BJ (cell line): ENCODE data around the gene BRF1. TPM values are rescaled to one million over a fixed set of nuclear protein-coding genes. Genes with fewer than 3 reads are reported as not detected.

Experiments
- CTCF ChIA-PET: fragments of 350-600 bp; formaldehyde crosslinking; extraction: SDS; loops from one replicate; lab custom pipeline; 2021; ENCODE audit warnings: antibody characterized with exemption, inconsistent platforms; lab: Yijun Ruan, JAX
- POLR2A ChIA-PET: fragments of 300-600 bp; sonication (Branson Sonifier 250); formaldehyde crosslinking; extraction: SDS; loops from one replicate; lab custom pipeline; 2021; ENCODE audit warnings: antibody characterized with exemption; lab: Charles Lee
- DNase-seq: peaks from one replicate; pipeline ENCODE4 v3.0.0-alpha.2; 2011; ENCODE audit warnings: low read depth
- H3K27me3 ChIP-seq: 2 replicates; pipeline ENCODE4 v1.6.0; 2011; ENCODE audit warnings: low read length; ENCODE audit not compliant: control insufficient read depth, insufficient read depth
- H3K36me3 ChIP-seq: 2 replicates; pipeline ENCODE4 v1.5.1; 2011; ENCODE audit warnings: low read length; ENCODE audit not compliant: control insufficient read depth, insufficient read depth
- H3K4me3 ChIP-seq: 2 replicates; pipeline ENCODE4 v1.5.1; 2011; ENCODE audit warnings: low read depth, mild to moderate bottlenecking, control low read depth, low read length
- CTCF ChIP-seq: IDR thresholded peaks from 2 replicates; pipeline ENCODE4 v1.5.1; 2011; ENCODE audit warnings: low read depth, mild to moderate bottlenecking, control low read depth, inconsistent platforms, low read length, moderate library complexity; ENCODE audit not compliant: insufficient read depth
- polyA plus RNA-seq: library from polyadenylated mRNA; depleted of rRNA; stranded (reverse); fragments of >200 nt; gene quantifications from 2 replicates; pipeline ENCODE4 v1.2.3, GENCODE V29; 2011

The BRF1 gene
- polyA plus RNA-seq, 1 experiment, result 8.2 TPM

- DNase-seq, result no peak
- no peaks in the 10 kb centered on the region for H3K27me3 ChIP-seq
- H3K36me3 ChIP-seq, result peaks cover 11% of the 10 kb centered on the region
- H3K4me3 ChIP-seq, result no peak overlapping the region
- ChIA-PET CTCF (interaction anchor here (0.9 kb wide), 1 partner anchor 96 kb away, joined by 3 read pairs; no protein-coding TSS in a partner anchor), POLR2A (no interaction called here)
- no peak for TF ChIP-seq CTCF
Measured at GRCh38 chr14:105256292-105256960, 44.4 kb downstream of the BRF1 start.

- no peak overlapping the region for H3K4me3 ChIP-seq
- TF ChIP-seq CTCF, result no peak
- ChIA-PET POLR2A (no interaction called here), CTCF (interaction anchor here (0.7 kb wide), 1 partner anchor 97 kb away, joined by 3 read pairs; no protein-coding TSS in a partner anchor)
- DNase-seq, result peak; percentile 10
- no peaks in the 10 kb centered on the region for H3K27me3 ChIP-seq
- H3K36me3 ChIP-seq, result peaks cover 15% of the 10 kb centered on the region
Measured at GRCh38 chr14:105255021-105255507, 45.7 kb downstream of the BRF1 start.

- TF ChIP-seq CTCF, result no peak
- no peak for DNase-seq
- ChIA-PET POLR2A (no interaction called here), CTCF (no interaction called here)
- no peaks in the 10 kb centered on the region for H3K27me3 ChIP-seq
- H3K4me3 ChIP-seq, result no peak overlapping the region
- peaks cover 19% of the 10 kb centered on the region for H3K36me3 ChIP-seq
Measured at GRCh38 chr14:105253329-105253682, 47.5 kb downstream of the BRF1 start.

- H3K36me3 ChIP-seq, result peaks cover 19% of the 10 kb centered on the region
- H3K27me3 ChIP-seq, result no peaks in the 10 kb centered on the region
- POLR2A ChIA-PET, result no interaction called here
- CTCF ChIA-PET, result no interaction called here
- no peak for TF ChIP-seq CTCF
- H3K4me3 ChIP-seq, result no peak overlapping the region
- DNase-seq, result no peak
Measured at GRCh38 chr14:105252552-105253328, 48.1 kb downstream of the BRF1 start.

GRCh38 chr14:105251920-105252319 lies 48.9 kb downstream of the BRF1 start:
- ChIA-PET POLR2A (no interaction called here), CTCF (no interaction called here)
- TF ChIP-seq CTCF, result no peak
- no peaks in the 10 kb centered on the region for H3K27me3 ChIP-seq
- no peak overlapping the region for H3K4me3 ChIP-seq
- no peak for DNase-seq
- peaks cover 19% of the 10 kb centered on the region for H3K36me3 ChIP-seq
